AG08396 (cell line): ENCODE measurements around the gene RBM44.
"Not testable (repeated sequence)": the region's sequence is repeated elsewhere in the genome, so short reads cannot be mapped to it uniquely, and the experiment has no call there.

ENCODE experiments used
- DNase-seq: peaks from one replicate; pipeline ENCODE4 v3.0.0; 2012; ENCODE audit warnings: low spot score, mixed read lengths

RBM44 gene

DNA sequence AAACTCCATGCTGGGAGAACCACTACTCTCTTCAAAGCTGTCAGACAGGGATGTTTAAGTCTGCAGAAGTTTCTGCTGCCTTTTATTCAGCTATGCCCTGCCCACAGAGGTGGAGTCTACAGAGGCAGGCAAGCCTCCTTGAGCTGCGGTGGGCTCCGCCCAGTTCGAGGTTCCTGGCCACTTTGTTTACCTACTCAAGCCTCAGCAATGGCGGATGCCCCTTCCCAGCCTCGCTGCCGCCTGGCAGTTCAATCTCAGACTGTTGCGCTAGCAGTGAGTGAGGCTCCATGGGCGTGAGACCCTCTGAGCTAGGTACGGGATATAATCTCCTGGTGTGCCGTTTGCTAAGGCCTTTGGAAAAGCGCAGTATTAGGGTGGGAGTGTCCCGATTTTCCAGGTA, 50.4 kb downstream of the RBM44 start:
- not testable (repeated sequence) for DNase-seq

DNA sequence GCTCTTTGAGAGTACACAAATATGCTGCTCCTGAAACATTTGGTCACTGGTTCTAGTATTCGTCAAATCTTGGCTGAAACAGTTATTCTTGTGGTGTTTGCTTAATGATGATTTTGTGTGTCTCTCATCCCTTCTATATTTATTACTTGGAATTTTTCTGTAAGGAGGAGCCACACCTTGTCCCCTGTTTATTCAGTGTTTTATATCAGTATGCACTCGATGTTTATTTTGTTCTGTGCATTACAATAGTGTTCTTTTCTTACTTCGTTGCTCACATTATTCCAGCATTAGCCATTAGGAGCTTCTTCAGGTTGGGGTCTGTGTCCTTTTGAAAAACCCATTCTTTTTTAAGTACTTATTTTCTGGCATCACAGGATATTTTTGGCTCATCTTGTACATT, 55.7 kb downstream of the RBM44 start:
- DNase-seq = no peak

DNA sequence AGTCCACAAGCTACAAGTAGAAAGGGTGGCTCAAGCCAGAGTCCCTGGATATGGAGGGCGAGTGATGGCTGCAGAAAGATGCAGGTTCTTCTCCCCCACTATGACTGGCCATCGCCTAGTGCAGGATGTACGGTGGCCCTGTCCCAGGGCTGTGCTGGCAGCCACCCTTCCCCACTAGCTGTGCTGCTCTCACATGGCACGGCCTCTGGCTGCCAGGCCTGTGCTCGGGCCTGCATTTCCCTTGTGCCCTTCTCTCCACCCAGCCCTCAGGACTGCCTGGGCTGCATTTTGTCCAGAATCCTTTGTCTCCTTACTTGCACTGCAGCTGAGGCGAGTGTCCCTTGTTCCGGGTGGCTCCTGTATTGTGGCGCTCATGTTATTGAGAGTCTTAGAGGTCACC, 59.2 kb downstream of the RBM44 start:
- no peak for DNase-seq

DNA sequence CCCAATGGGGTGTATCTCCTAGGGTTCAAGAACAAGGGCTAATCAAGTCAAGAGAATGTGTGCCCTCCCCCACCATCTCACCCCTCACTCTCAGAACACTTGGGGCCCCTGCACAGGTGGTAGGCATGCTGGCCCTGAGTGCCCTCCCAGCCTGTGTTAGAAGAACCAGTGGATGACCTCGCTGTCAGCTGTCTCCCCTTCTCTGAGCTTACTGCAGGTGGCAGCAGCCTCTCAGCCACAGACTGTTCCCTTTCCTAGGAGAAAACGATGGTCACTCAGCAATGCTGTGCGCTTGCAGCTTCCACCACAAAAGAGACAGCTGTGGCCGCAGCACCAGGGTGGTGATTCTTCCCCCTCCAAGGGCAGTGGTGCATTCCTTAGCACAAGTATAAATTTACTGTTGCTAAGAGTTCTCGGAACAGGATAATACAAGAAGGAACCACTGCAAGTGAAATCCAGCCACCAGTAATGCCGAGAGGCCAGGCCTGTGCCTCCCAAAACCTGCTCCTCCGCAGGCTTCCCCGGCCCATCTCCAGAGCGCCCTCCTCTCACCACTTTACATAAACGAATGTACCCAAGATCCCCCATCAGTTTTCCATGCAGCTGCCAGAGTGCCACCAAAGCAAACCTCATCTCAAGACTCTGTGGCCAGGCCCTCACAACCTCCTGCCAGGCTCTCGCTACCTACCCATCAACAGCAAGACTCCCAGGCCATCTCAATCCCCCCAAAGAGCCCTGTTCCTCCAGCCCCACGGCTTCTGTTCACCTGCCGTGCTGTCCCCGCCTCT, 59.9 kb downstream of the RBM44 start:
- DNase-seq = peak; percentile 90

DNA sequence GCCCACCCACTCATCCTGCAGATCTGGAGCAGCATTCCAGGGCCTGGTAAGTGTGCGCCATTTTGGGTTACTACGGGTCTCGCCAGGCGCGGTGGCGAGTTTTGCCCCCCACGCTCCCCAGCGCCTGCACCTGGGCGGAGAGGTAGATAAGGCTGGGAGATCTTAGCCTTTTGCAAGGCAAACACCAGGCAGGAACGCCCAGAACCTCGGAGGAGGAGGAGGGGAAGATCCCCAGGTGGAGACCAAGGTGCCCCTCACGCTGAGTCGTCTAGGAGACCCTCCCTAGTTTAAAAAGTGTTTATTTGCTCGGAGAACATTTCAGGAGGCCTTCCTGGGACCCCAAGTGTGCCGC, 60.5 kb downstream of the RBM44 start:
- DNase-seq = peak; percentile 7

DNA sequence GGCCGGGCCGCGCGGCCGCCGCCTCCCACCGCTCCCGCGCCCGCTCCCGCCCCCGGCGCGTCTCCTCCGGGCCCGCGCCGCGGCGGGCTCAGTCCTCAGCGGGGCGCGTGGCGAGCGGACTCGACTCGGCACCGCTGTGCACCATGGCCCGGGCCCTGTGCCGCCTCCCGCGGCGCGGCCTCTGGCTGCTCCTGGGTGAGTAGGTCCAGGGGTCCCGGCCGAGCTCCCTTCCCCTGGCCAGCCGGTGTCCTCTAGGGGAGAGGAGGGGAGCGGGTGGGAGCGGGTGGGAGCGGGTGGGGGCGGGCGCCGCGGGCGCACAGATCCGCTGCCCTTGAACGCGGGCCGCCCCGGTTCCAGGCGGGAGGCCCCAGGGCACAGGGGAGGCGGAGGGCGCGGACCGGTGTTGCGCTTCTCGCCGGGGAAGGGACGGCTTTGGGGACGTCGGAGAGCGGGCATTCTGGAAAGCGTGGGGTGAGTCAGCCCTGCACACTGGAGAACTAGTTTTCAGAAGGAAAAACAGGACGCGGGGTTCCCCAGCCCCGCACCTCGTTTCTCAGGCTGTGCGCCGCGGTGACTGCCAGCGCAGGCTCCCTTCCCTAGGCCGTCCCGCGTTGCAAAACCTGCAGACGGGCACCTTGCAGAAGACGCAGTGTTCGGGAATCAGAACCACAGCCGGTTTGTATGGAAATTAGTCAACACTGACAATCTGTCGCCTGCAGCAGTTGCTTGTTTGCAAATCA, 61.1 kb downstream of the RBM44 start, which contains the start of gene RAMP1:
Gene RAMP1, plus strand, starts transcription at position 91 of the 740 bp plus-strand sequence. Its CDS starts 53 bp downstream, at position 144.
- DNase-seq = peak; percentile 57

DNA sequence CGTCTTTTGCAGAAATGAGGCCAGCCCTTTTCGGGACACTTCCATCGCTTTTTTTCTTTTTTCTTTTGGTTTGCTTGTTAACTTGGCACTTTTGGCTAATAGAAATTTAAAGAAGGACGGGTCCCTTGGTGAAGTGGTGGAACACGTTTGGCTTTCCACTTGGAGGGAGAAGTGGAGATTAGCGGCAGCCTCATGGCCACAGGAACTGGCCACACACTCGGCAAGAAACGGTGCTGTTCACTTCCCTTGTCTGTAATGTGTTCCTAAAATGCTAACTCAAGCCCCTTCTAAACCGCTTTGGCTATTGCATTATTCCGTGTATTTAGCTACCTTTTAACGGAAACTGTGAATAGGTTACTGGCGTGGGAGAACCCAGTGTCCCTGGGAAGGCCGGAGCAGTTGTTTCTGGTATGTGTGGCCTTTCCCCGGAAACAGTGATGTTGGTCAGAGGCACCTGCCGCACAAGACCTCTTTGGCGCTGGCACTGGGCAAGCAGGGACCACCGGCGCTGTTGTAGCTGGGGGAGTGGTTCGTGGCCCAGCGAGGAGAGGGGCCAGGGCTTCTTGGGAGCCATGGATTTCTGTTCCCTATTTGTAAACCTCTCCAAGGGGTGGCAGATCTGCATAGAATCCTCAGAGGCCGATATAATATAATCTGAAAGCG, 61.8 kb downstream of the RBM44 start:
- DNase-seq = peak; percentile 10

DNA sequence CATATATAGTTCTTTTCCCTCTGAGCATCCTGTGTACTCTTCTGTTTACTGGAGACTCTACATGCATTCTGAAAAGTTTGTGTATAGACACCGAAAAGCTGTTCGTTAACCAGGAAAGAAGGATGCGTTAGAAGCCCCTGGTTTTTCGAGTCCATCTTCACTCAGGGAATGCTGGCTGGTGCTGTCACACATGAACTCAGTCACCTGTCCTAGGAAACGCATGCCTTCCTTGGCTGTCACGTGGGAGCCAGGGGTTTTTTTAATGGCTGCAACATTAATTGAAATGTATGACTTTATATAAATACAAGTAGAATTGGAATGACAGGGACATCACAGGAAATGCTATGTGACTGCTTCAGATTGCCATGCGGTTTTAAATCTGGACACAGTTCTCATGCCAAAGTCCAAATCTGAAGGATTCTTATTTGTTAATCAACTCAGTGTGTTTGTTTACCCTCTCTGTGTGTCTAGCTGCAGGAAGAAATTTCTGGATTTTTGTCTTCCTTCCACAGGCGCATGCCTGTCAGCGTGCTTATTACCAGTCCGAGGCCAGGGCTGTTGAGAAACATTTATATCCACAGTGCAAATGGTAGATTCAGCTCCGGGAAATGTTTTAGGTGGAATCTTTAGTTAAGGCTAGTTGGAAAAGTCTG, 63.4 kb downstream of the RBM44 start:
- DNase-seq = no peak

DNA sequence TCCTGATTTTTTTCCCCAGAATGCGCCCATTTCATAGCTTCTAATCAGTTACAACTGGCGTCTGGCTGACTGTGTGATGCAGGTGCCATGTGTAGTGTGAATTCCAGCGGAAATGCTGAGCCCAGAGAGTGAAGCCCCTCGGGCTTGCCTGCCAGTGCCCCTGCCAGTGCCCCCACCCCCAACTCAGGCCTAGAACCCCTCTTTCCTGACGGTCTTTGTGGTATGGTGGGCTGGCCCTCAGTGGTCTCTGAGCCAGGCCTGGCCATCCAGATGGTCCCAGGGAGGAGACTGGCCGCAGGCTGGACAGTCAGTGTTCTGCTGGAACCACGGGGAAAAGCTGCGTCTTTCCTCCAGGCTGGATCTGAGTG, 63.9 kb downstream of the RBM44 start:
- no peak for DNase-seq

DNA sequence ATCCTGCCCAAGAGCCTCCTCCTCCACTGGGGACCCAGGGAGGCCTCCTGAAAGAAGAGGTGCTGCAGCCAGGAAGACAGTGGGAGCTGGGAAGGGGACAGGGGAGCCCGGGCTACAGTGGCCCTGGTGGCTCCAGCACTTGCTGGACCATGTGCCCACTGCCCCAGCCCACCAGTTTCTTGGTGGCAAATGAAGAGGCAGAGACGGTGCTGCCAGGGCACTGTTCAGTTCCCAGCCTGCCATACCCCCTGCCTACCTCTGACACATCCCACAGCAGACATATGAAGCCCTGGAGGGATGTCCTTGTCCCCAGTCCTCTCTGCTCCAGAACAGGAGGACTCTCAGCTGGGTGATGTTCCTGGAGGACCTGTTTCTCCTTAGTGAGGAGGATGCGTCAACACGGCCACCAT, 64.5 kb downstream of the RBM44 start:
- no peak for DNase-seq

DNA sequence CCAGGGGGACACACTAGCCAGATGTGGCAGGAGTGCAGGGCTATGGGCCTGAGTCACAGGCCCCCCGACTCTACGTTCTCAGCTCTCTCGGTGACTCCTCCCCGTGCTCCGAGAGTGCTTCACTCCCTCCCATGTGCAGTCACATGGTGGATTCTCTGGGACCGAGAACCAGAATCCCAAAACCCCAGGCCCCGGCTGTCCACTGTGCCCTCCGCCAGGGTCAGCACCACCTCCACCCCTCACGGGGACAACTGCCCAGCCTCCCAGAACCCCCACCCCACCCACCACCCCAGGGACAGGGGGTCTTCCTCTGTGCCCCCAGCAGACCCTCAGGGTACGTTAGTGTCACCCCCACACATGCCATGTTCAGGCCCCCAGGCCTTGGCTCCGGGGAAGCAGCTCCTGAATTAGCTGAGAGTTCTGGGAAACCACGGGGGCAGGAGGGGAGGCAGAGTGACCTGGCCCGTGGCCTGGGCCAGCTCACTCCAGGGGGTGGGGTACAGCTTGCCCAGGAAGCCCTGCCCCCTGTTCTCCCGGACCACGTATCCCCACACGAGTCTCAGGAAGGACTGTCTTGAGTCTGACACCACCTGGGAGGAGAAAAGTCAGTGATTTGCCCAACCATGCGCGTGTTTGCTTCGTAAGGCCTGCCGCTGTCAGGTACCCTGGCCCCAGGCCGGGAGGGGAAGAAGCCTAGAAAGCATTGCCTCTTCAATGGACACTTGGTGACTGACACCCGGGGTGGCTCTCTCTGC, 65.3 kb downstream of the RBM44 start:
- DNase-seq = no peak

DNA sequence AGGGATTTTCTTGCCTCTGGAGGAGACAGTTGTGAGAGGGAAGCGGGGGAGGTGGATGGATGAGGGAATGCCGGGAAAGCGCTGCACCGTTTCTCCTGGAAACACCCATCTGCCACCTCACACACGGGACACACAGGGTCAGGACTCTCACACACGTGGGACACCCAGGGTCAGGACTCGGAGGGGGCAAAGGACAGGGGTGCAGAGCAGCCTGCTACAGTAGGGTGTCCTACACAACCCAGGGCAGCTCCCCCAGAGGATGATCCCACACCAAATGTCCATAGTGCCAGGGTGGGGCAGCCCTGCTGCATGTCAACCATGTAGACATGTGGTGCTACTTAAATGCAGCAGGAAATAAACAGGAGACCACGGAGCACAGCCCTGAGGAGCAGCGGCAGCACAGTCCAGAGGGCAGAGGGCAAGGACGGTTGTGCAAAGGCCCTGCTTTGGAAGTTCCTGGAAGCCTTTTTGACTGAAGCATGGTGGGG, 65.9 kb downstream of the RBM44 start:
- peak; percentile 8 for DNase-seq

DNA sequence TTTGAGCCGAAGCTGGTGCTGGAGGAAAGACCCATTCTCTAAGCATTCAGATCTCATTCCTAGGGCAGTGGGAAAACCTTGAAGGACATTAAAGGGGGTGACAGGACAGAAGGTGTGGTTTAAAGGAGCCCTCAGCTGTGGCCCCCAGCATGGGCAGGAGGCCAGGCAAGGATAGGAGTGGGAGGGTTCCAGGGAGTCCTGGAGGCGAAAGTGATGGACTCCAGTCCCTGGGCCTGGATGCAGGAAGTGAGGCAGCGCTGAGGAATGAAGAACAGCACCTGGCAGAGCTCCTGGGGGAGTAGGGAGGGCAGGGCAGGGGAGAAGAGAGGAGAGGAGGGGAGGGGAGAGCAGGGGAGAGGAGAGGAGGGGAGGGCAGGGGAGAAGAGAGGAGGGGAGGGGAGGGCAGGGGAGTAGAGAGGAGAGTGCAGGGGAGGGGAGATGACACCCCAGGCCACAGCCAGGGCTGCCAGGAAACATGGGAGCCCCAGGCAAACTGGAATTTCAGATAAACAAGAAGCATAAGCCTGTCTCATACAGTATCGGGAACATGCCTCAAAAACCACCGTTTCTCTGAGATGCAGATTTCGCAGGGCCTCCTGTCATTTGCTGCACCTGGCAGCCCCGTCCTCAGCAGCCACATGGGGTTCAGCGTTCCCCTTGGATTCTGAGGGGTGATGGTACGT, 66.5 kb downstream of the RBM44 start:
- DNase-seq = peak; percentile 57

DNA sequence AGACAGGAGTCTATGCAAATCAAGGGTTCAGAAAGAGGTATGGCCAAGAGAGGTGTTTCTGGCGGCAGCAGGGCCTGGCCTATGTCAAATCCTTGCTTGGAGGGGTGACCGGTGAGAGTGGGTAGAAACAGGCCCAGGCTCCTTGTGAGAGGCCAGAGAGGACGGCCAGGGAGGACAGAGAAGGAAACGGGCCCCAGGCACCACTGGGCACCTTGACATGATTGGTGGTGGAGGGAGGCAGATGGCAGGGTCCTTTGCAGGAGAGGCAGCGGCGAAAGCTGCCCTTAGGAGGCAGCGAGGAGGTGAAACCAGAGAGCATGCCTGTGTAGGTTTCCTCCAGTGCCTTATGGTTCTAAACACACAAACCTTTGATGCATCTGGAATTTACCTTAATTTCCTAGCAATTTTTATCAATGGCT, 67.1 kb downstream of the RBM44 start:
- DNase-seq = no peak

DNA sequence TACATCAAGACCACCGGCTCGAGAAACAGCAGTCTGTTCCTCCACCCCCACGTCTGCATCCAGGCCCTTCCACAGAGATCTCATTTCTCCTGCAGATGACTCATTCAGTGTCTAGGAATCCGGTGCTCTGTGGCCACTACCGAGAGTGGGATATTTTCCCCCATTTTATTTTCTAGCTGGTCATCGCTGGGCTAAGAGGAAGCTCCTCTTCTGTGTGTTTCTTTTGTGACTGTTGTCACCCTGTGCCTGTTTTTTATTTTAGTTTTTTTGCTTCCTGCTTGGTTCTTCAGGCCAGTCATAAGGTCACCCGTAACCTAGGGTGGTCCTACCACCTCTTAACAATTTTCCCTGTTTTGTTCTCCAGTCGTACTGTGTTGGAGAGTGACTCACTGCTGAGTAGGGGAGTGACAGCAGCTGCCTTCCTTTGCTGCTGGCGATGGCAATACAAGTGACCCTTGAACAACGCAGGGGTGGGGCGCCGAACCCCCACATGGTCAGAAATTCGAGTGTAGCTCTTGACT, 67.6 kb downstream of the RBM44 start:
- DNase-seq = peak; percentile 75

DNA sequence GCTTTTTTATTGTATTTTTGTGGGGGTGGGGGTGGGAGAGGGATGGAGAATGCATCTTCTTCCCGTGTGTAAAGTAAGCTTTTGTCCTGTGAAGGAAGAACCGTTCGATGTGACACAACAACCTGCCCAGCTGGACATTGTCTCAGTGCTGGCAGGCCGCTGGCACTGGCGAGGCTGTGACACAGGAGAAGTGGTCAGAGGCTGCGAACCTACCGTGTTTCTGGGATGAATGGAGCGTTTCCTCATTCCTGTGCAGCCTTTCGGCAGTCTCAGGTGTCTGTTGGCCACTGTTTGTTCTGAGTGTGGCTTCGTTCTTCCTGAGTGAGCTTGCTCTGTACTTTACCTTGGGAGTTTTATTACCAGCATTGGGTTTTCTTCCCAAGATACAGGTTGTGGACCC, 68.9 kb downstream of the RBM44 start:
- no peak for DNase-seq

DNA sequence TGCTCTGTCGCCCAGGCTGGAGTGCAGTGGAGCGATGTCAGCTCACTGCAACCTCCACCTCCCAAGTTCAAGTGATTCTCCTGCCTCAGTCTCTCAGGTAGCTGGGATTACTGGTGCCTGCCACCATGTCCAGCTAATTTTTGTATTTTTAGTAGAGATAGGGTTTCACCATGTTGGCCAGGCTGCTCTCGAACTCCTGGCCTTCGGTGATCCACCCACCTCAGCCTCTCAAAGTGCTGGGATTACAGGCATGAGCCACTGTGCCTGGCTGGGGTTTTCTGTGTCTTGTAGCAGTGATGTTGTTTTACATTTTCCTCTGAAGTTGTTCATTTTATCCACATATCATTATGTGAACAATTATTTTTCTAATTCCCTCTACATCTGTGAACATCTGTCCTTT, 69.5 kb downstream of the RBM44 start:
- DNase-seq = not testable (repeated sequence)

DNA sequence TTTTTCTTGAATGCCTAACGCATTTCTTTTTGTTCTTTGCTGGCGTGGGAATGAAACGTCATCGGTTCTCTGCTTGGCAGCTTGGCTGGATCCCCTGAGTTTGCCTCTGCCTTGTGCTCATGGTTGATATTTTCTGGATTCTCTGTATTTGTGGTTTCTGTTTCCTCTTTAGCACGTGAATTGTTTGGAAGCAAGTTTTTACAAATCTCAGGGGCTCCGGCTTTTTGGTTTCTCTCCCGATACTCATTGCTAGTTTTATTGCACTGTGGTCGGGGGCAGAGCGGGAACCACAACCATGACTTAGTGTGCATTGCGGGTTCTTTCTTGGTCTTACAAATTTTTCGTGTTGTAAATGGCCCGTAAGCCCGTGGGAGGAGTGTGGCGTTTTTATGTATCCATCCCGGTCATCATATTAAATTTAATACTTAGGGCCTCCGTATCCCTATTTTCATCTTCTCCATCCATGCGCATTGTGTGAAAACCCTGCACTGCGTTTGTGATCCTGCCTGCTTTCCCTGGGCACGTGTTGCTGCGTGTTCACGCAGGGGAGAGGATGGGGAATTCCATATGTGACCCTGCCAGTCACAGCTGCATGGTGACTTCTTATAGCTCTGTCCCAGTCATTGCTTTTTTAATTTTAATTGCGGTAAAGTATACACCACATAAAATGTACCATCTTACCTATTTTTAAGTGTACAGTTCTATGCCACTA, 70.2 kb downstream of the RBM44 start:
- peak; percentile 49 for DNase-seq

DNA sequence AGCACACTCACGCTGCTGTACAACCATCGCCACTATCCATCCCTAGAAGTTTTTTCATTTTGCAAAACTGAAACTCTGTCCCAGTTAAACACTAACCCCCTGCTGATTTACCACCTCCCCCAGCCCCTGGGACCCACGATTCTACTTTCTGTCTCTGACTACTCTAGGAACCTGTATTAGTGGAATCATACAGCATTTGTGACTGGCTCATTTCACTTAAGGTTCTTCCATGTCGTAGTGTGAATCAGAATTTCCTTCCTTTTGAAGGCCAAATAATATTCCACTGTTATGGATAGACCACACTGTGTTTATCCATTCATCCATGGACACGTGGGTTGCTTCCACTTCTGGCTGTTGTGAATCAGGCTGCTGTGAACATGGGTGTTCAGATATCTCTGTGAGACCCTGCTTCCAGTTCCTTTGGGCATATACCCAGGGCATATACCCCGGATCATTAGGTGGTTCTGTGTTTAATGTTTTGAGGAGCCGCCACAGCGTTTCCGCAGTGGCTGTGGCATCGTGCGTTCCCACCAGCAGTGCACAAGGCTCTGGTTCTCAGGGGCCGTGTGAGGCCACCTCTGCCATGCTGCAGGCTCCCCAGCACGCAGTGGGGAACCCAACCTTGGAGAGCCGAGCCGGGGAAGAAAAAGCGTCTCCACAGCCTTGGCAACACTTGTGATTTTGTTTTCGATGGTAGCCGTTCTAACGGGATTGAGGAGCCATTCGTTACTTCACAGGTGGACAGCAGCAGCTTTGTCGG, 70.9 kb downstream of the RBM44 start:
- DNase-seq = no peak
